Aorta (tissue), 5 donors: ENCODE measurements around the gene MAN1A1. TPM values are rescaled to one million over a fixed set of nuclear protein-coding genes. Genes with fewer than 3 reads are reported as not detected.

ENCODE experiments used
- ATAC-seq: fragments of 200-7000 bp; cut with Tn5 transposase; one replicate; pipeline ENCODE4 v1.9.1; 2022; ENCODE audit warnings: moderate library complexity; ENCODE audit not compliant: low FRiP score
- DNase-seq, 2 donors: peaks; one replicate each; pipeline ENCODE4 v3.0.0-alpha.2; 2020
- H3K27ac ChIP-seq, 2 donors: one replicate each; pipeline ENCODE4 v1.5.1; 2013; ENCODE audit warnings: low read length in 2 of 2, mild to moderate bottlenecking in 2 of 2, moderate library complexity in 2 of 2, control low read depth in 1 of 2, inconsistent platforms in 1 of 2, low read depth in 1 of 2
- H3K27me3 ChIP-seq, 2 donors: one replicate each; pipeline ENCODE4 v1.6.1; 2013; ENCODE audit warnings: control low read depth in 1 of 2, low read length in 1 of 2, mild to moderate bottlenecking in 1 of 2, moderate library complexity in 1 of 2; ENCODE audit not compliant: insufficient read depth in 2 of 2, control insufficient read depth in 1 of 2
- H3K36me3 ChIP-seq, 2 donors: one replicate each; pipeline ENCODE4 v1.6.1; 2013; ENCODE audit warnings: control low read depth in 1 of 2, low read length in 1 of 2, mild to moderate bottlenecking in 1 of 2; ENCODE audit not compliant: insufficient read depth in 2 of 2, control insufficient read depth in 1 of 2
- H3K4me1 ChIP-seq, 2 donors: one replicate each; pipeline ENCODE4 v1.6.1; 2013; ENCODE audit warnings: low read length in 2 of 2, control low read depth in 1 of 2, mild to moderate bottlenecking in 1 of 2, moderate library complexity in 1 of 2; ENCODE audit not compliant: insufficient read depth in 2 of 2, control insufficient read depth in 1 of 2
- H3K4me3 ChIP-seq, 2 donors: one replicate each; pipeline ENCODE4 v1.5.1; 2013; ENCODE audit warnings: low read length in 2 of 2, control low read depth in 1 of 2, mild to moderate bottlenecking in 1 of 2
- H3K9me3 ChIP-seq: one replicate; pipeline ENCODE4 v1.6.1; 2013; ENCODE audit warnings: mild to moderate bottlenecking, low read length; ENCODE audit not compliant: control insufficient read depth
- WGBS, 2 donors: extraction: QIAGEN DNeasy Blood & Tissue Kit; methylation state at CpG; one replicate each; pipeline ENCODE4 v1.1.7; 2013; 5-methylcytosine and 5-hydroxymethylcytosine counted together
- intact Hi-C, 2 donors: fragments of 100-400 bp; cut with DNase I; formaldehyde crosslinking; loops; one replicate each; pipeline versions ENCODE4 v1.14.2 to v1.15.0; 2022
- polyA plus RNA-seq, 2 donors: library from polyadenylated mRNA; stranded (reverse); fragments of 200-250 nt; gene quantifications; one replicate each; pipeline ENCODE4 v1.2.3, GENCODE V29; 2013
- total RNA-seq, 2 donors: library from RNA; stranded (reverse); fragmentation: NEBNext Ultra II Directional; extraction: Animal tissue kit (Norgen Biotek cat#: 25700); gene quantifications; one replicate each; pipeline ENCODE4 v1.2.1, GENCODE V29; 2021
- donor health status: healthy with polysubstance abuse.
- donor health status: Bipolar disorder and iron deficiency.
- donor health status: DM: no; HTN: no; CAD: no.
- donor health status: DM: no; HTN: no; CAD: no.
- donor health status: DM: yes; HTN: yes; CAD: no.

MAN1A1 gene
- total and polyA plus RNA-seq, 4 donors, result 22.2 to 76.0 (median 40.2) TPM

- 95 to 96% methylated on average over 5 of the region's 5 CpGs for WGBS, 2 donors
- no peaks in the 10 kb centered on the region for H3K27me3 ChIP-seq
- intact Hi-C loops, result no loop called here
- H3K4me1 ChIP-seq, result peaks cover 0 to 3% of the 10 kb centered on the region in 2 donors
- no peaks in the 10 kb centered on the region for H3K9me3 ChIP-seq
- H3K36me3 ChIP-seq, result no peaks in the 10 kb centered on the region
- H3K27ac ChIP-seq, result no peak overlapping the region
- no peak for ATAC-seq
- no peak for DNase-seq
- H3K4me3 ChIP-seq, result no peak overlapping the region
Observed at GRCh38 chr6:119343573-119344146, 5.9 kb downstream of the MAN1A1 start.

GRCh38 chr6:119343167-119343566 is 6.4 kb downstream of the MAN1A1 start:
- Histone ChIP-seq H3K27ac (no peak overlapping the region), H3K27me3 (no peaks in the 10 kb centered on the region), H3K36me3 (no peaks in the 10 kb centered on the region), H3K4me1 (peaks cover 0 to 3% of the 10 kb centered on the region in 2 donors), H3K4me3 (no peak overlapping the region), H3K9me3 (no peaks in the 10 kb centered on the region)
- no peak for DNase-seq
- 93 to 94% methylated on average over 4 of the region's 4 CpGs for WGBS, 2 donors
- intact Hi-C loops, result no loop called here
- ATAC-seq, result no peak

GRCh38 chr6:119342430-119342829 is 7.1 kb downstream of the MAN1A1 start:
- 94 to 95% methylated on average over 3 of the region's 3 CpGs for WGBS, 2 donors
- Histone ChIP-seq H3K27me3 (no peaks in the 10 kb centered on the region), H3K9me3 (no peaks in the 10 kb centered on the region), H3K4me1 (peaks cover 0 to 3% of the 10 kb centered on the region in 2 donors), H3K36me3 (no peaks in the 10 kb centered on the region), H3K27ac (no peak overlapping the region), H3K4me3 (no peak overlapping the region)
- no peak for ATAC-seq
- intact Hi-C loops, result no loop called here
- DNase-seq, result no peak

DNA sequence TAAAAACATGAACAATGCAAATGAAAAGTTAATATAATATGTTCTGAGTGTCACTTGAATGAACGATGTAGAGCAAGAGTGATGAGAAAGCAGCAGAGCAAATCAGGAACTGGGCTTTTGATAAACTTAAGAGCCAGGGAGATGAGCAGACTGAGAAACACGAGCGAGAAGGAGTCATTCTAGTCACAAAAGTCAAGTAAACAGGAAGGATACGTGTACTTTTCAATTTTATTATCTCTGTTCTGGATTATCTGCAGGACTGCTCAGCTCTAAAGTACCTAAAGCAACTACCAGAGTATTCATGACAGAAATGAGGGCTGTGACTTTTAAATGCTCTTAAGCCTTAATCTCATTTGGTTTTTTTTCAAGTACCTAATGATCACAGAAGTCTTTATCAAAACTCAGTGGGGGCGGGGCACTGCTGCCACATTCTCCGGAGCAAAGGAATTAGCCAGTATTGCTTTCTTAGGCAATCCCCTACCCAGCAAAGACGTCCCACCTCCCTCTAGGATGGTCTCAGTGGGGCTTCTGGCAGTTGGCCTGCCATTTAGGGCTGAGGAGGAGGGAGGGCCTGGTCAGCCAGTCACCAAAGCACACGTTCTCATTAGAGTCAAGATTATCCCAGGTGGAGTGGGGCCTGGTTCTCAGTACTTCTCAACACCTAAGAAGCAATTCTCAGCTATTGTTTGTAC is 8.6 kb downstream of the MAN1A1 start:
- DNase-seq (no peak), ATAC-seq (no peak)
- Histone ChIP-seq H3K36me3 (no peaks in the 10 kb centered on the region), H3K4me3 (no peak overlapping the region), H3K27me3 (no peaks in the 10 kb centered on the region), H3K9me3 (no peaks in the 10 kb centered on the region), H3K4me1 (peaks cover 0 to 3% of the 10 kb centered on the region in 2 donors), H3K27ac (no peak overlapping the region)
- intact Hi-C loops, result no loop called here
- WGBS, 2 donors, result 77 to 79% methylated on average over 8 of the region's 8 CpGs

- intact Hi-C loops, result no loop called here
- Histone ChIP-seq H3K4me3 (no peak overlapping the region), H3K36me3 (no peaks in the 10 kb centered on the region), H3K4me1 (peaks cover 0 to 3% of the 10 kb centered on the region in 2 donors), H3K9me3 (no peaks in the 10 kb centered on the region), H3K27me3 (no peaks in the 10 kb centered on the region), H3K27ac (no peak overlapping the region)
- WGBS, 2 donors, result 91 to 94% methylated on average over 4 of the region's 4 CpGs
- no peak for DNase-seq
- ATAC-seq, result no peak
Observed at GRCh38 chr6:119339941-119340456, 9.6 kb downstream of the MAN1A1 start.

GRCh38 chr6:119337762-119338161 is 11.8 kb downstream of the MAN1A1 start:
- Histone ChIP-seq H3K36me3 (no peaks in the 10 kb centered on the region), H3K27me3 (no peaks in the 10 kb centered on the region), H3K9me3 (no peaks in the 10 kb centered on the region), H3K4me3 (no peak overlapping the region), H3K4me1 (peaks cover 0 to 3% of the 10 kb centered on the region in 2 donors), H3K27ac (no peak overlapping the region)
- intact Hi-C loops, result no loop called here
- no peak for DNase-seq
- WGBS, 2 donors, result 68 to 78% methylated on average over 1 of the region's 1 CpG
- no peak for ATAC-seq

DNA sequence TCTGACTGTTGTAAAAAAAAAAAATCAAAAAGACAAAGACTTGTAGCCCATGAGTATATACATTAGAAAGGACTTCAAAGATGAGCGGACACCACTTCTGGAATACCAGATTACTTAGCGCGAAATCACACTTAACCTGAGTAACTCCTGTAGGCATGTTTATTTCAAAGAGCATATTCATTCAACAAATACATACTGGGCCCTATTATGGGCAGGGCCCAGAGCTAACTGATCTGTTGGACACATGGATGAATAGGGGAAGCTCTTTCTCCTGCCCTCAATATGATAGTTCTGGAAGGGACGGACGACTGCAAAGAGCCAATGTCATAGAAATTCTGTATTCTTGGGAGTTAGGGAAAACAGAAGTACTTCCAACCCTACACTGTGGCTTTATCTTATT is 12.3 kb downstream of the MAN1A1 start:
- peaks cover 0 to 3% of the 10 kb centered on the region in 2 donors for H3K4me1 ChIP-seq
- no peaks in the 10 kb centered on the region for H3K27me3 ChIP-seq
- H3K27ac ChIP-seq, result no peak overlapping the region
- no peak for ATAC-seq
- intact Hi-C loops, result no loop called here
- DNase-seq, result no peak
- no peaks in the 10 kb centered on the region for H3K9me3 ChIP-seq
- no peaks in the 10 kb centered on the region for H3K36me3 ChIP-seq
- H3K4me3 ChIP-seq, result no peak overlapping the region
- WGBS, 2 donors, result 96% methylated on average over 5 of the region's 5 CpGs

GRCh38 chr6:119334535-119335264 is 14.9 kb downstream of the MAN1A1 start:
- Histone ChIP-seq H3K9me3 (no peaks in the 10 kb centered on the region), H3K36me3 (no peaks in the 10 kb centered on the region), H3K4me3 (no peak overlapping the region), H3K4me1 (no peaks in the 10 kb centered on the region), H3K27me3 (no peaks in the 10 kb centered on the region), H3K27ac (no peak overlapping the region)
- 68 to 76% methylated on average over 1 of the region's 1 CpG for WGBS, 2 donors
- intact Hi-C loops, result no loop called here
- DNase-seq (no peak), ATAC-seq (peak; percentile 53)
